ENCODE measurements around the gene SIX1. TPM values are rescaled to one million over a fixed set of nuclear protein-coding genes. Genes with fewer than 3 reads are reported as not detected.

SIX1 gene
- total RNA-seq, 1 experiment from 2014 or later, result 2.5 TPM

GRCh38 chr14:60655119-60655897 is 6.0 kb upstream of the SIX1 start:
- no TSS peak for BruUV-seq (replicated peaks)
- ATAC-seq (no peak), DNase-seq (ENCODE audit: low read depth, low spot score) (no peak)
- no peaks in the 10 kb centered on the region for H3K79me2 ChIP-seq (ENCODE audit: insufficient read depth, low read length)
- H3K9me3 ChIP-seq (ENCODE audit: control insufficient read depth in 1 of 2, insufficient read depth in 1 of 2, low read depth in 1 of 2, low read length in 2 of 2), result no peaks in the 10 kb centered on the region
- 0 out of 2 replicates have a peak, but pooled peaks cover 12% of the 10 kb centered on the region for H3K27me3 ChIP-seq (ENCODE audit: insufficient read depth, low read length)
- no peak for TF ChIP-seq EGR1 (IDR thresholded peaks at IDR 0.05; ENCODE audit: low read depth)
- no peak for TF ChIP-seq FOSL1 (IDR thresholded peaks at IDR 0.05; ENCODE audit: low read depth)
- no peak for TF ChIP-seq POLR2AphosphoS5 (IDR thresholded peaks at IDR 0.05; ENCODE audit: low read depth, low read length)
- TF ChIP-seq SIN3A (IDR thresholded peaks at IDR 0.05; ENCODE audit: low read depth), result no peak
- TF ChIP-seq ZBTB33 (IDR thresholded peaks at IDR 0.05; ENCODE audit: extremely low read depth, insufficient replicate concordance, low read length), result no peak
- no peak for TF ChIP-seq ELF1 (IDR thresholded peaks at IDR 0.05; ENCODE audit: borderline replicate concordance, low read depth)
- no peak for TF ChIP-seq SP1 (IDR thresholded peaks at IDR 0.05; ENCODE audit: low read depth)
- H3K36me3 ChIP-seq (ENCODE audit: control insufficient read depth in 1 of 2, insufficient read depth in 2 of 2, low read length in 2 of 2), result no peaks in the 10 kb centered on the region
- intact Hi-C loops (cut with micrococcal nuclease), result no loop called here
- CTCF ChIA-PET, result no interaction called here
- no peaks in the 10 kb centered on the region; a peak in 1 of 4 replicates for H3K4me1 ChIP-seq (ENCODE audit: control insufficient read depth in 1 of 2, insufficient read depth in 2 of 2, low read length in 2 of 2)
- H2AFZ ChIP-seq (ENCODE audit: low read depth, low read length, poor library complexity, severe bottlenecking), result no peak overlapping the region
- POLR2A ChIA-PET, result no interaction called here
- H4K20me1 ChIP-seq (ENCODE audit: insufficient read depth), result no peaks in the 10 kb centered on the region
- no peaks in the 10 kb centered on the region for H3K9me2 ChIP-seq (ENCODE audit: insufficient read depth)
- H3K27ac ChIP-seq (ENCODE audit: low read depth, low read length), result no peak overlapping the region
- no peak overlapping the region for H3K9ac ChIP-seq (ENCODE audit: low read length)
- RAD21 ChIA-PET (ENCODE audit: low non-redundant PET in 1 of 2, low total read pairs in 2 of 2, uncharacterized antibody in 2 of 2, unreplicated experiment in 2 of 2), result no interaction called here
- no peak overlapping the region for H3K4me2 ChIP-seq (ENCODE audit: low read length)
- no peak overlapping the region for H3K4me3 ChIP-seq (replicated peaks in 1 of 2; ENCODE audit: low read depth in 1 of 2, low read length in 2 of 2)
